Astrocyte (in vitro differentiated cells and primary cell): Measurements from ENCODE around the gene THADA.

Experiments used
- EZH2 ChIP-seq: IDR thresholded peaks from 2 replicates; pipeline ENCODE4 v1.6.1; 2012; ENCODE audit warnings: mild to moderate bottlenecking, low read length, inconsistent platforms; ENCODE audit not compliant: insufficient read depth
- TF ChIP-seq, protein P1 (sequence below): IDR thresholded peaks from 2 replicates; pipeline ENCODE4 v1.5.1; 2011; ENCODE audit warnings: low read depth, mild to moderate bottlenecking, inconsistent platforms, low read length, moderate library complexity; ENCODE audit not compliant: insufficient read depth

- TF ChIP-seq, protein P1, sequence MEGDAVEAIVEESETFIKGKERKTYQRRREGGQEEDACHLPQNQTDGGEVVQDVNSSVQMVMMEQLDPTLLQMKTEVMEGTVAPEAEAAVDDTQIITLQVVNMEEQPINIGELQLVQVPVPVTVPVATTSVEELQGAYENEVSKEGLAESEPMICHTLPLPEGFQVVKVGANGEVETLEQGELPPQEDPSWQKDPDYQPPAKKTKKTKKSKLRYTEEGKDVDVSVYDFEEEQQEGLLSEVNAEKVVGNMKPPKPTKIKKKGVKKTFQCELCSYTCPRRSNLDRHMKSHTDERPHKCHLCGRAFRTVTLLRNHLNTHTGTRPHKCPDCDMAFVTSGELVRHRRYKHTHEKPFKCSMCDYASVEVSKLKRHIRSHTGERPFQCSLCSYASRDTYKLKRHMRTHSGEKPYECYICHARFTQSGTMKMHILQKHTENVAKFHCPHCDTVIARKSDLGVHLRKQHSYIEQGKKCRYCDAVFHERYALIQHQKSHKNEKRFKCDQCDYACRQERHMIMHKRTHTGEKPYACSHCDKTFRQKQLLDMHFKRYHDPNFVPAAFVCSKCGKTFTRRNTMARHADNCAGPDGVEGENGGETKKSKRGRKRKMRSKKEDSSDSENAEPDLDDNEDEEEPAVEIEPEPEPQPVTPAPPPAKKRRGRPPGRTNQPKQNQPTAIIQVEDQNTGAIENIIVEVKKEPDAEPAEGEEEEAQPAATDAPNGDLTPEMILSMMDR = no peak
- no peak for TF ChIP-seq EZH2
Observed at GRCh38 chr2:43569921-43570320, 25.9 kb downstream of the THADA start.
